NCI-H1105 (cell line): ENCODE data around the gene CNNM1.

Experiments used
- DNase-seq: peaks from one replicate; lab custom pipeline; 2025; lab: John Stamatoyannopoulos, UW

Gene CNNM1

DNA sequence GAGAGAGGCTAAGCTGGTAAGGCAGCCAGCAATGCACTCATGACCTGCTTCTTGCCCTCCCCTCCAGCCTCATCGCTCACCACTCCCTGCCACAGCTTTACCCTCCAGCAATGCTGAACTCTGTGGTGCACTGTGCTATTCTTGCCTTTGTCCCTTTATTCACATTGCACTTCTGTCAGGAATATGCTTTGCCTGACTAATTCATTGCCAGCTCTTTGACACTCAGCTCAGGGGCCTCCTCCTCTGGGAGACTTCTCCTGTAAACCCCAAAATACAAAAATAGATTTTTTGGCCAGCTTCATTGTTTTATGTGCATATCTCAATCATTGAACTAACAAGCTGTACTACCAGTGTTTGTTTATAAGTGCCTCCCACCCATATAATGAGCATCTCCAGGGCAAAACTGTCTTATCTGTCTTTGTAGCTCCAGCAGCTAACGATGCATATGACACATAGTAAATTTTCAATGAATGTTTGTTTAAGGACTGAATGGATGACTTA lies 8.2 kb downstream of the CNNM1 start:
- DNase-seq = no peak

DNA sequence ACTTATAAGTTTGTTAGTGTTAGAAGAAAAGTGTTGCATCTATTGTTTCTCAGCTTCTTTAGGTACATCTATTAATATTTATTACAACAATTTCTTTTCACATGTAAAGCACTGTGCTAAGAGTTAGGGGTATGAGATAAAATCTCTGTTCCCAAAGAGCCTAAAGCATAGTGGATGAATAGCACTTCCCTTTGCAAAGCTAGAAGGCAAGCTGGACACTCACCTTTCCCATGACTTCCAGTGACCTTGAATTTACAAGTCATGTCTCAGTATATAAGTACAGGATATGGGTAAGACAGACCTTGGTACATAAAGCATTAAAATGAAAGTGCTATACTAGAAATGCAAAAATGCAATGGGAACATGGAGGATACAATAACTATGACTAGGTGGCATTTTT lies 8.7 kb downstream of the CNNM1 start:
- DNase-seq = no peak

DNA sequence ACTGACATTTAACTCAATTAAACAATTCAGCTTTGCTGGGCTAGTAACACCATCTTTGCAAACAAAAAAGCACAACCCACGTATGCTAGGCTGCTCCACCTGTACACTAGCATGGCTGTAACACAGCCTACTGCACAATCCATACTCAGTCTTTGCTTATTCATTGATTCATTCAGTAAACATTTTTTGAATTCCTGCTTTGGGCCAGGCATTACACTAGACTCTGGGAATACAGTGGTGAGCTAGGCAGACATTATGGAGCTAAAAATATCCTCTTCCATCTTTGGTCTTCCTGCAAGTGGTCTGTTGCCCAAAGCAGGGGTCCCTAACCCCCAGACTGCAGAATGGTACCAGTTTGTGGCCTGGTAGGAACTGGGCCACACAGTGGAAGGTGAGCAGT lies 9.9 kb downstream of the CNNM1 start:
- DNase-seq = no peak

DNA sequence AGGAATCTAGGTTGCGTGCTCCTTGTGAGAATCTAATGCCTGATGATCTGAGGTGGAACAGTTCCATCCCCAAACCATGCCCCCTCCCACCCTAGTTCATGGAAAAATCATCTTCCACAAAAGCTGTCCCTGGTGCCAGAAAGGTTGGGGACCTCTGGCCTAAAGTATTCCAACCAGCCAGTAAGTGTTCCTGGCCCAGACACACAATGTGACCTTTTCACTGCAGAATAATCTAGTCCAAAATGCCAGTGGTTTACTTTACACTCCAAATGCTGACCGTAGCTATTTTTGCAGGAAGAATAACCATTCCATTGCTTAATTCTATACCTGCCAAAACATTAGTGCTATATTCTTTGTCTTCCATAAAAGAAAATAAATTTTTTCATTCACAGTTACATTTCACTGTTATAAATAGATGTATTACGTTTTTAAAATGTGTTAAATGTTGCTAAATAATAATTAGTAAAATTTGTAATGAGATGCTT lies 10.4 kb downstream of the CNNM1 start:
- no peak for DNase-seq

DNA sequence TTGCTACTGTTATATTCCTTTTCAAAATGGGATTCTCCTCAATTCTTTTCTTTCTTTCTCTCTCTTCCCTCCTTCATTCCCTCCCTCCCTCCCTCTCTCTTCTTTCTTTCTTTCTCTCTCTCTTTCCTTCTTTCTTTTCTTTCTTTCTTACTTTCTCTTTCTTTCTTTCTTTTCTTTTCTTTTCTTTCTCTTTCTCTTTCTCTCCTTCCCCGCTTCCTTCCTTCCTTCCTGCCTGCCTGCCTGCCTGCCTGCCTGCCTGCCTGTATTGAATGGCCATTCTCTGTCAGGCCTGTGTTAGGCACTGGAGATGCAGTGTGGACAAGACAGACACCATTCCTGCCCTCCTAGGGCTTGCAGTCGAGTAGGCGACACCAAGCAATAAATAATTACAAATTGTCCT lies 11.5 kb downstream of the CNNM1 start:
- no peak for DNase-seq

DNA sequence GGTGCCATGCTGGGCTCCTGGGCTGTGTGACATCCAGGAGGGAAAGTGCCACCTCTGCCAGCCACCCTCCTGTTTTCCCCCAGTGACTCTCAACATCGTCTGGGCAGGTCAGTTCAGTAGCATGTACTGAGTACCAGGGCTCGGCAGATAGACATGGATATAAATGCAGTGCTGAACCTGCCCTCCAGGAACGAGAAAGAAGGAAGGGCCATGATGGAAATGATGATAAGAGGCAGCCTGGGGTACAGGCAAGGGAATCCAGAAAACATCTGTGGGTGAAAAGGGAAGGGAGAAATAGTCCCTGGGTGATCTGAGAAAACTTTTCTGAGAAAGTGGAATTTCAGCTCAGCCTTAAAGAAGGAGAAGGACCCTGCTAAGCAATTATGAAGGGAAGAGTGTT lies 12.1 kb downstream of the CNNM1 start:
- DNase-seq = no peak

DNA sequence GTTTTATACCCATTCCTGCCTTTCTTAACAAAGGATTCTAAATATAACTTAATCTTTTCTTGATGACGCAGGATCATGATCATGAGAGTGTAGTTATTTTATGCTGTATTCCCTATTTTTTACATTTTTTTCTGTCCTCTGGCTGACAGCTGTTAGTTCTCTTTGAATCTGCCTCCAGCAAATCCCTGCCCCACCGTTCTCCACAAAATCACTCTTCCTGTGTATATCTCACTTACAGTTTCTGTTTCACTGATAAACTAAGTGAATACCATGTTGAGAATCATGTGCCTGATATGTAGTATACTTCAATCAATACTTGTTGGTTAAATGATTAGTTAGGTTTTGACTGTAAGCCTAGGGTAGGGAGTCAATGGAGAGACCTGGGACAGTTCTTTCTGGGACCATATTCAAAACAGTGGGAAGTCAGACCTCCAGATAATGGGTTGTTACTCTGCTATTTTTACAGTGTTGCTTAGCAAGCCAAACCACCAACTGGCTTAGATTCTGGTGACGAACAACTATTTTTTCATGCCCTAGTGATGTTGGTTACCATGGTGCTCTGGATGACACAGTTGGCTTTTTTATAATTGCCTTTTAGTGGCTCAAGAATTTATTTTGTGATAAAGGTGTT lies 12.8 kb downstream of the CNNM1 start:
- no peak for DNase-seq

DNA sequence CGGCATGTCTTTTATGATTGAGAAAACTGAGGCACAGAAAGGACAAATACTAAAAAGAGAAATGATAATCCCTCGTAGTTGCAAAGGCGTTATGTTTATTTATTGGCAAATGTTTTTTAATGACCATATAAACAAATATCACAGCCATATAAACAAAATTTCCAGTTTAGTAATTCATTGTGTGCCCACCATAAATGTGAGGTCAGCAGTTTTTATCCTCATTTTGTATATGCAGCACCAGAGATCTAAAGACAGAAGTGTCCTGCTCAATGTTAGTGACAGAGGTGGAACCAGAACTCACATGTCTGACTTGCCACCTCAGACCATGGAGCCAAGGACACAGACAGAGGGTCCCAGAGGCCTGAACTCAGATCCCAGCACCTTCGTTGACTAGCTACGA lies 14.1 kb downstream of the CNNM1 start:
- no peak for DNase-seq

DNA sequence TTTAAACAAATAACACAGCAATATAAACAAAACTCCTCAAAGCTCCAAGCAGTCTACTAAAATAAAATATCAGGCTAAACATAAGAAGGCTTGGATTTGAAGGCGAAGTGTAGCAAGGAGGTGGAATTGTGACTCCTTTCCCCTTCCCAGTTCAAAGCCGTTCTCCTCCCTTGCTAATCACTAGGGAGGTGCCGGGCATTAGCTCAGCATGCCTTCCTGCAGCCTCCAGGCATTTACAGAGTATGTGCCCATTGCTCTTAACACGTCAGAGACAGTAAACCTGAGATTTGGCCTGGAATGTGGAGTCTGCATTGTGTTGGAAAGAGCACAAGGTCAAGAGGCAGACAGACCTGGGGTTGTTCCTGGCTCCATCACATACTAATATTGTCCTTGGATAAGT lies 15.6 kb downstream of the CNNM1 start:
- DNase-seq = no peak

DNA sequence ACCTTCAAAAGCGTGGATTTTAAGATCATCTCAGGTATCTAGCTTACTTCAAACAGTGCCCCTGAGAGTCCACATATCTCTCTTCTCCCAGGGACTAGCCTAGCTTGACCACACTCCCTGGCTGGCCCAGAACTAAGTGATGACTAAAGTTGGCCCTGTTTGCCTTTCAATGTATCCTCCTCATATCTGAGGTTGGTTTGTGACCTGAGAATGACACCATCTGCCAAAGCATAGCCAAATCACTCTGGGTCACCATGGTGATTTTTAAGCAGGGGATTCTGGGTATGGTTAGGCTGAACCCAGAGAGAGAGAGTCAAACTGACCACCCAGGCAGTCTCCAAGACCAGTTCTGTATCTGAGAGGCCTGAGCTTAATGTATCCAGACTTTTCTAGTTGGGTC lies 16.2 kb downstream of the CNNM1 start:
- DNase-seq = no peak

DNA sequence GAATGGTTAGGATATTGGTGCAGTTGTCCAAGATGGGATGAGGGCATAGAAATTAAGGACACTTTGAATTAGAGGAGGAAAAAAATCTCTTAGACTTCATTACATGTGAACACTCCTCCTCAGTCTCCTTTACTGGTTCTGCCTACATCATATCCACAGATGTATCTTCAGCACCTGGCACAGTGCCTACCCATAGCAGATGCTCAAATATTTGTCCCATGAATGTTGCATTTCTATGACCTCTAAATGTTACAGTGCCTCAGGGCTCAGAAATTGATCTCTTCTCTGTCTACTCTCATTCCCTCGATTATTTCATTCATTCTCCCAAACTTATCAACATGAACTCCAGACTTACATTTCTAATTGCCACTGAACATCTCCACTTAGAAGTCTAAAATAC lies 17.1 kb downstream of the CNNM1 start:
- no peak for DNase-seq

DNA sequence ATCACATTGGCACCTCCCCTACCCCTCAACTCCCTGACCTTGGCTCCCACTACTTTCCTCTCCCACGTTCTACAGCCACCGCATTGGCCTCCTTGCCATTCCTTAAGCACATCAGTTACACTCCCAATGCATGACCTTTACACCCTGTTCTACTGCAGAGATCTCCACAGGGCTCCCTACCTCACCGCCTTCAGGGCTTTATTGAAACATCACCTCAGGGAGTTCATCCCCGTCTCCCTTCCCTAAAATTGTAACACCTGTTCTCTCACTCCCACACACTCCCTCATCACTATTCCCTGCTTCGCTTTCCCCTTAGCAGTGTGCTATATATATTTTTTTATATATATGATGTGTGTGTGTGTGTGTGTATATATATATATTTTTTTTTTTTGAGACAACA lies 18.5 kb downstream of the CNNM1 start:
- no peak for DNase-seq

DNA sequence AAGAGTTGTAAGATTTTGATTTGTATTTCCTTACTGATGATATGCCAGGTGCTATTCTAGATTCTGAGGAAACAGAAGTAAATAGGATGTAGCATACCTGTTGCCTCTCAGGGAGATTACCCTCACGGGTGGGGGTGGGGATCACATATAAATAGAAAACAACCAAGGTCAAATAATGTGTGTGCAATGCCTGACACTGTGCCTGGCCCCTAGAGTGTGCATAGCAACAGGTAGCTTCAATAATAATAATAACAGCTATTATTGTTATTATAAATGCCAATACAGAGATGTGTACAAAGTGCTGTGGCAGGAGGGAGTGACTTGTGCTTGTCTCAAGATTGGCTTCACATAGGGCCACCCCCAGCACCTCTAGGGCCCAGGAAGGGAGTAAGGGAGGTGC lies 24.0 kb downstream of the CNNM1 start:
- DNase-seq = no peak

DNA sequence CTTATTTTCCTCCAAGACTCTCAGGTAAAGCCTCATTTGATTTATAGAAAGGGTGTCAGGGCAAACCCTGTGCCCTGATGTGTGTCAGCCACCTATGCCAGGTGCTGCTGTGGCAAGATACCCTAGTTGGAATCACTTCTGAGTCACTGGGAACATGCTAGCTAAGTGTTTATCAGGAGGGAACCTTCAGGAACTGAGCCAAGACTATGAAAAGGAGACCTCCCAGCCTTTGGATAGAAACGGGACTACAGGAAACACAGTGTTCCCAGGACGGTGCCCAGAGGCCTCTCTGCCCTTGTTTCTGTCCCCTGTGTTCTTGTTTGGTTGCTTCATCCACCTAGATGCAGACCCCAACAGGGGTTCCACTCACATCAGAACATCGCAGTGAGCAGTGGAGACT lies 28.5 kb downstream of the CNNM1 start:
- no peak for DNase-seq

DNA sequence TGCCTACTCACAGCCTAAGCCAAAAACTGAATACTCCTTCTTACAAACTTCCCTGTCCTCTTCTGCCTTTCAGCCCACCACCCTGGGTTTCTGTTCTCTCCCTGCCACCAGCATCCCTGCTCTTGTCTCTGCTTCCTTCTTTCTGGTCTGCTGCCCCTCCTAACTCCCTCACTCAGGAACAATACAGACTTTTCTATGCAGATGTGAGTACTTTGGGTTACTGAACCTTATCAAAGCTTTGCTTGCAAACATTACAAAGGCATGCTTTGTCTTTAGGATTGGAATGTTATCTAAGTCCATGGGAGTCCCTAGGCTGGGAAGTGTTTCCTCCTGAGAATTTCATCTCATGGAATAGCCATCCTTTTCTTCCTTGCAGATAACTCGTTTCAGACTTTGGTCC lies 28.9 kb downstream of the CNNM1 start:
- DNase-seq = no peak

DNA sequence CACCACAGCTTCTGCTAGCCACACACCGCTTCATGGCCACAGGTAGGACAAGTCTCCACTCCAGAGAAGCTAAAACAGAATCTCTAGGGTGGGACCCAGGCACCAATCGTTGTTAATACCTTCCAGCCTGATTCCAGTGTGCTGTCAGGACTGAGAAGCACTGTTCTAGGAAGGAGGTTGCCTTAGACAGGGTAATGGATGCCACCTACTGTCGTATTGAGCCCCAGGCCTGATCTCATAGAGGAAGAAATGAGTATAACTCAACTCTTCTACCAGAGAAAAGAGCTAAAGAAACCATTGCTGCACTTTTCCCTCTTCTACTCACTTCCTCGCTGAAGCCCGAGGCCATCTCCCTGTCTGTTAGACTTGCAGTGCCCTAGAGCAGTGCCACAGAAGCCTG lies 31.8 kb downstream of the CNNM1 start:
- DNase-seq = no peak

DNA sequence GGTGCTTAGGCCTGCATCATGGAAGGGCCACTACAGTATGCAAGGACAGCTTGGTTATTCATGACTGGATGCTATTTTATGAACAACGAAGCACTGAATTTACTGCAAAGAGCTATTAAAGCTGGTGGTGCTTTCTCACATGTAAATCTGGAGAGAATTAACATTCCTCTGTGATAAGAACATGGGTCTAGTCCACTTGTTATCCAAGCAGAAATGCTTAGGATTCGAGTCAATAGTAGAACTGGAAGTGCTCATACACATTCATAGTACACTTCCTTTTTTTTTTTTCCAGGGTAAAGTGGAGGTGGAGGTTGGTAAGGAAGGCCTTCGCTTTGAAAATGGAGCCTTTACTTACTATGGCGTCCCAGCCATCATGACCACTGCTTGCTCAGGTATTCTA lies 35.0 kb downstream of the CNNM1 start:
- DNase-seq = no peak

DNA sequence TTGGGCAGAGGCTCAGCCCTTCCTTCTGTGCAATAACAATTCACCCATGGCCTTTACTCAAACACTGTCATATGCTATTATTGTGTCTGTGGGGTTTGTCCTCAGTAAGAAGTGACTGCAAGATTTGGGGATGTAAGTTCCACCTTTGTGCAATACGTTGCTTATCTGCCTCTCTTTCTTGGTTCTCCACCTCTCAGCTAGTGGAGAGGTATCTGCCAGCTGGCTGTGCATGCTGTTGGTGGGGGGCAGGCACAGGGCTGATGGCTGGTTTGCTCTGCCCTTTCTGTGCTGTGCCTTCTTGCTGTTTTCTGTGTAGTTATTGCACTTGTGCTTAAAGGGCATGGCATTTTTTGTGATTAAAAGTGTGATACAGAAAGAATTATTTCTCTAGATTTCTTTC lies 36.2 kb downstream of the CNNM1 start:
- DNase-seq = no peak

DNA sequence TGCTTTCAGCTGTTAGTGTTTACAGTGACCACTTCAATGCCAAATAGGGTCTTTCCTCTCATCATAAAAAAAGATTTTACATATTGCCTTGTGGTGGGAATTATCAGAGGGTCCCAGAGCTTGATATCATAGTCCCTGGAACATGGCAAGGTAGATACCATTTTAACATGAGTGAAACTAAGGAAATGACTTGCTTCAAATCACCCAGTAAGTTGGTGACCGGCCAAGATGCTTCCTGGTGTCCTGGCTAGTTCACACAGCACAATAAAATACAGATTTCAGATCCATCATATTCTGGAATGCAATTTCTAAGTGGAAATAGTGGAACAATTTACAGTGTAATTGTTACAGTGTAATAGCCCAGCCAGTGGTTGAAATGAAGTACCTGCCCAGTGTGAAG lies 36.6 kb downstream of the CNNM1 start:
- no peak for DNase-seq

DNA sequence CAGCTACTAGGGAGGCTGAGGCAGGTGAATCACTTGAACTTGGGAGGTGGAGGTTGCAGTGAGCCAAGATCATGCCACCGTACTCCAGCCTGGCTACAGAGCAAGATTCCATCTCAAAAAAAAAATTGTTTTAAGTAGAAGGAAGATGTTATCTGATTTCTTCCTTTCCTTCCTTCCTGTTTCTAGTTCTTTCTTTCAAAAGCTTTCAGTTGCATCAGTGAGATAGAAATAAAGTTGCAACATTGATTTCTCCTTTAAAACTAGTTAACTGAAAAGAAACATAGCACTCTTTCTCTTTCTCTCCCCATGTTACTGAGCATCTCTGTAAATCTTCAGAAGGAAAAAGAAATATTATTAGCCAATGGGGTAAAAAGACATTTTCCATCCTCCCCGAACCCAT lies 37.5 kb downstream of the CNNM1 start:
- no peak for DNase-seq

DNA sequence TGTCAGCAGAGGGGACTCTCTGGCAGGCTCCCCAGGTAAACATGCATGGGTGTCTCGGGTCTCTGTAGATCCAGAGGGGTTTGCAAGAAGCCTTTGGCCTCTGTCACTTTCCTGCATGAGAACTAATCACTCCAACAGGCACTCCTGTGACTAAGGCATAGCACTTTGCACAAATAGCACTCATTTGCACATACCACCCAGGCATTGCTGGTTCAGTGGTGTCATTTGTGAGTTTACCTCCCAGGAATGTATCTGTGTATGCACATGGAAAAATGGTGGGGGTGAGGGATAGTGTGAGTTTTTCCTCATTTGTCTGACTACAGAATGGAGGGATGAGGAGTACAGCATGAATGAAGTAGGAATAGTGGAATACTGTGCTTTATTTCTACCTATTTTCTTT lies 39.5 kb downstream of the CNNM1 start:
- DNase-seq = no peak

DNA sequence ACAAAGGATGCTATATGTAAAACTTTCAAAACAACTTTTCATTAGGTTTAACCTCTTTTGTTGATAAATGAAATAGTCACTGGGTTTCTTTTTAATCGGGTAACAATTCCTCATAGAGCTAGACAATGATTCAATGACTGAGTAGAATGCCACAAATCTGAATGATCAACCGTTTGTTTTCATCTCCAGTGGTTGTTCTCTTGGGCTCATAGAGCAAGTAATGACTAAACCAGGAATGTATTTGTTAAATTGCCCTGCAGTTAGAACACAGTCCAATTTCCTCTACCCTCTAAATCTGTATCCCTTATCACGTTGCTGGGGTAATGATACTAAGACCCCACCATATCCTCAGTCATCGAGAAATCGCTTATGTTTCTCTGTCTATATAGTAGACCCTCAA lies 40.0 kb downstream of the CNNM1 start:
- DNase-seq = no peak

DNA sequence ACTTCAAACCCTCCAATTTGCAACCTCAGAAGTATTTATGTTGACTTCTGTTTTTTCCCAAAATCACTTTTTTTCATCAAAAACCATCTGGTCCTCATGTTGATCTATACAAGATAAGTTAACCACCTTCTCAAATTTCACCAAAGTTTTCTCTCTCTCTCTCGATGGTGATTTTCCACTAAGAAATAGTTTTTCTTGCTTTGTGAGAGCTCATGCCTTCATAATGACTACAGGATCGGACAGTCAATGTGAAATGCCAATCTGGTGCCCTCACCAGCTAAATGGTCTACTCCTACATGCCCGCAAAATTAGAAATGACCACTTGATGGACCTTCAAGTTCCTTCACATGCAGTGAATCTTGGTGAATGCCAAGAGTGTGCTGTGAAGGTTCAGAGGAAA lies 40.4 kb downstream of the CNNM1 start:
- DNase-seq = no peak

DNA sequence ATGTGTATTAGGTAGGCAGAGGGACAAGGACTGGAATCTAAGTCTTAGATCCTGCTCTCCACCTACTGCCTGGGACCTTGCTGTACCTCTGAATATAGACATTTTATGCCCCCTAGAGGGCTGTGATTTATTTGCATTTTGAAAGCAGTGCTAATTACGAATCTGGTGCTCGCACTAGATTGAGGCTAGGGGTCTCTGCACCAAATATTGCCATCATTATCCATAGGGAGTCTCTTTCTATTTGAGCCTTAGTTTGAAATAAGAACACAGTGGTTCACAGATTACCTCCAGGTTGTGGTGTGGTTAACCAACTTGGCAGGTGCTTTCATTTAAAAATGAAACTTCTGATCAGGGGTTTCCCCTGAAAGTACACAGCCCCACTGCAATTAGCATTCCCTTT lies 41.8 kb downstream of the CNNM1 start:
- no peak for DNase-seq
